GM19023 (cell line): Measurements from ENCODE around the gene SMIM24.

Experiments used
- ATAC-seq: cut with Tn5 transposase; IDR thresholded peaks from one replicate; pipeline ENCODE4 v1.9.1; 2021; ENCODE audit warnings: mild to moderate bottlenecking, moderate library complexity; ENCODE audit not compliant: unreplicated experiment

SMIM24 gene

DNA sequence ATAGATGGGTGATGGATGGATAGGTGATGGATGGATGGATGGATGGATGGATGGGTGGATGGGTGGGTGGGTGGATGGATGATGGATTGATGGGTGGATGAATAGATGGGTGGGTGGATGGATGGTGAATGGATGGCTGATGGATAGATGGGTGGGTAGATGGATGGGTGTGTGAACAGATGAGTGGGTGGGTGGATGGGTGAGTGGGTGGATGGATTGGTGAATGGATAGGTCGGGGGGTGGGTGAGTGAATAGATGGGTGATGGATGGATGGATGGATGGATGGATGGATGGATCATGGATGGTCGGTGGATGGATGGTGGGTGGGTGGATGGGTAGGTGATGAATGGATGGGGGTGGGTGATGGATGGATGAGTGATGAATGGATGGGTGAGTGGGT is 3.5 kb downstream of the SMIM24 start:
- ATAC-seq = no peak

DNA sequence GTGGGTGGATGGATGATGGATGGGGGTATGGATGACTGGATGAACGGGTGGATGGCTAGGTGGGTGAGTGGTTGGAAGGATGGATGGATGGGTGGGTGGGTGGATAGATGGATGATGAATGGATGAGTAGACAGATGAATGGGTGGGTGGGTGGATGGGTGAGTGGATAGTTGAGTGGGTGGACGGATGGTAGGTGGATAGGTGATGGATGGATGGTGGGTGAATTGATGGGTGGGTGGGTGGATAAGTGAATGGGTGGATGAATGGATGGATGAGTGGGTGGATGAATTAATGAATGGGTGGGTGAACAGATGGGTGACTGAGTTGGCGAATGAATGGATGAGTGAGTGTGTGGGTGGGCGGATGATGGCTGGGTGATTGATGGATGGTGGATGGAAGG is 4.9 kb downstream of the SMIM24 start:
- ATAC-seq = no peak

DNA sequence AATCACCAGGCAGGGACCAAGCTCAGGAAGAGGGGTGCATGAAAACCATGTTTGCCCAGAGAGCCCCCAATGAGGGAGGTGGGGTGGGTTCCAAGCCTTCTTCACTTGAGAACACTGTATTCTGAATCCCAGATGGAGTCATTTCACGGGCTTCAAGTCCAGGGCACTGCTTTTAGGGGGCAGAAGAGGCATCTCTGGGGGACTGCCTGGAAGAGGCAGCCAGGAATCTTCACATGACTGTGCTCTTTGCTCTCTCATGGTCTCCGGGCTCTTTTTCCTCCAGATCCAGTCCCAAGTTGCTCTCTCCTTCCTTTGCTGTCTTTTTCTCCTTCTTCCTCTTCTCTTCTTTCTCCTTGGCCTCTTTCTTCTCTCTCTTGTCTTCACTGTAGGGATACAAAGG is 5.7 kb downstream of the SMIM24 start:
- no peak for ATAC-seq

DNA sequence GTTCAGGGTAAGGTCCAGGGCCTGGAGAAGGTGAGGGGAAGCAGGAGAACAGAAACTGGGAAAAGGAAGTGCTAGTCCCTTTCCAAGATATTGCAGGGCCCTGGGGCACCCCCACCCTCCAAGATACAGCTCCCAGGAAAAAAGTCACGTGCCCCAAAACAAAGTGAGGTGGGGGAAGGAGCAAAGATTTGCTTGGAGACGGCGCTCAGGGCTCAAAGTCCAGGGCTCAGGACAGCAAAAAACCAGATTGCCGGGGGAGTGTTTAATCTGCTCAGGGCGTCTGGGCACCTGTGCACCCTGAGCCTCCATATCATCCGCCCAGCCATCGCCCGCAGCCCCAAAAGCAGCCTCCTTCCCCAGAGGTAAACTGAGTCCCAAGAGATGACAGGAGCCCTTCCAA is 6.3 kb downstream of the SMIM24 start:
- ATAC-seq = no peak

DNA sequence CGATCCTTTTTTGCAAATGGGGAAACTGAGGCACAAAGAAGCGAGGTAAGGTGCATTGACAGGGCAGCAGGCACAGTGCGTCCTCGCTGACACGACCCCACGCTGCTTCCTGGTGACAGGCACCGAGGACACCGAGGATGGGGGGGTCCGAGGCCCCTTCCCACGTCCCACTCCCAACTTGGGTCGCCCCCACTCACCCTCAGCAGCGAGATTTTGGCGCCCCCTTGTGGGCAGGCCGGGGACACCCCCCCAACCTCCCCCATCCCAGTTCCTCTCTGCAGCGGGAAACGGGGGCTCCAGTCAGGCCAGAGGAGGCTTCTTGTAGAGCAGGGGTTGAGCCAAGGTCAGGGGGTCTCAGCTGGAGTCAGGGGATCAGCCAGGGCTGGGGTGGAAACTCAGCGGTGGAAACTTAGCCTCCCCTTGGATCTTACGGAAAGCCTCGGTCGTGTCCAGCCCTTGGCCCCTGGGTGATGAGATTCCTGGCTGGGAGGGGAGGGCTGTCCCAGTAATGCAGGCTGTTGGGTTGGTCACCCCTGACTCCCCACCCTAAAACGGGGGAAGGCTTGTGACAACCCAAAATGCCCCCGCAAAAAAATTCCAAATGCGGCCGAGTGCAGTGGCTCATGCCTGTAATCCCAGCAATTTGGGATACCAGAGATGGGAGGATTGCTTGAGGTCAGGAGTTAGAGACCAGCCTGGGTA is 8.2 kb downstream of the SMIM24 start:
- no peak for ATAC-seq

DNA sequence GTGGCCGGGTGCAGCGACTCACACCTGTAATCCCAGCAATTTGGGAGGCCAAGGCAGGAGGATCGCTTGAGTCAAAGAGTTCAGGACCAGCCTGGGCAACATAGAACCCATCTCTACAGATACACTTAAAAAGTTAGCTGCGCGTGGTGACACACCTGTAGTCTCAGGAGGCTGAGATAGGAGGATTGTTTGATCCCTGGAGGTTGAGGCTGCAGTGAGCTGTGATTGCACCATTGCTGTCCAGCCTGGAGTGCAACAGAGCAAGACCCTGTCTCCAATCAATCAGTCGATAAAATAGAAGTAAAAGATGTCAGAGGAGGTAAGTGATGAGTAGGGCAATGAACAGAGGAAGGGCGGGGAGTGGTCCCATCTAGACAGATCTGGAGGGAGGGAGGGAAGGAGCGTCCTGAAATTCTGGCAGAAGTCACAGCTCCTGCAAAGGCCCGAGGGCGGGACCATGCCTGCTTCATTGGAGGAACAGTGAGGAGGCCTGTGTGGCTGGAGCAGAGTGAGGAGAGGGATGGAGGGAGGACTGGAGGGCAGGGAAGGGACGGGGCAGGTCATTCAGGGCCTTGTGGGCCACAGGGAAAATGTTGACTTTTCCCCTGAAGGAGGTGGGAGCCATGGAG is 9.7 kb downstream of the SMIM24 start:
- ATAC-seq = no peak

DNA sequence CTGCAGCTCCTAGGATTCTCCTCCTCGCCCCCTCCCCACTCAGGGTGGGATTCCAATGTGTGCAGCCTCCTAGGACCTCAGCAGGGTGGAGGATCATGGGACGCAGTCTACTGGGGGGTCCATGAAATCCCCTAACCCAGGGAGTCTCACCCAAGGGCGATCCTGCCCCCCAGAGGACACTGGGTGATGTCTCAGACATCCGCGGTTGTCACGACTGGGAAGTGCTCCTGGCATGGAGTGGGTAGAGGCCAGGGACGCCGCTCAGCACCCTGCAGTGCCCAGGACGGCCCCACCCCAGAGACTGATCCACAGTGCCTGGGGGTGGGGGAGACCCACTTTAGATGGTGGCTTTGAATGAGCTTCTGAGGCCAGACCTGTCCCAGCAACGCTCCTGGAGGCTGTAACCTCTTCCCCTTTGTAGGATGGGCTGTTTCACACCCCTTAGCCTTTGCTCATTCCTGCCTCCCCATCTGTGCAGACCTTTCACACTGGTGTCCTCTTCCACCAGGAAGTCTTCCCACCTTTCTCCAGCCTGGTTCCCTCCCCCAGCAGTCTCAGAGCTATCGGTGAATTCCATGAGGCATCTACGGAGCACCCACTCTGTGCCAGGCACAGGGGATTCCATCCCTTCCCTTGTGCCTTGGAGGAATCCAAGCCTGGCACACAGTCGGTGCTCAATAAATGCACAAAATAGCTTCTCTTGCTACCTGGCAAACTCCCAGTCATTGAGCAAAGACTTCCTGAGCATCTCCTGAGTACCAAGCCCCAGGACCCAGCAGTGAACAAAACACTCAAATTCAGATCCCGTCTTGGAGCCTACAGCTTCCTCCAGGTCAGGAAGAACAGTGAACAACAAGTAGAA is 10.5 kb downstream of the SMIM24 start:
- ATAC-seq = no peak

DNA sequence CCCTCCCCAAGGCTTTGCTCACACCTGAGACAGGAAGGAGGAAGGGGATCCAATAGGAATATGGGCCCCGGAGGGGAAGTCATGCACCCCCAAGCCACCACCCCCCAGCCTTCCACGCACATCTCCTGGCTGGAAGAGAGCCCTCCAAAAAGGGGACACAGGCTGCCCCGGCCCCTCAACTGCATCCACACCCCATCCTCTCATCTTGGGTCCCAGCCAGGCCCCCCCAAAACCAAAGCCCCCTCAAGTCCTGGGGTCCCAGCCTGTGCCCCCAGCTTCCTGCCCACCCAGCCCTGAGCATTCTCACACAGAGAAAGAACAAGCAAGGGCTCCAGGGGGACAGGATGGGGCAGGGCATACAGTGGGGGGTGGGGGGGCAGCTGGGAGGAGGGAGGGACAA is 12.1 kb downstream of the SMIM24 start:
- no peak for ATAC-seq

DNA sequence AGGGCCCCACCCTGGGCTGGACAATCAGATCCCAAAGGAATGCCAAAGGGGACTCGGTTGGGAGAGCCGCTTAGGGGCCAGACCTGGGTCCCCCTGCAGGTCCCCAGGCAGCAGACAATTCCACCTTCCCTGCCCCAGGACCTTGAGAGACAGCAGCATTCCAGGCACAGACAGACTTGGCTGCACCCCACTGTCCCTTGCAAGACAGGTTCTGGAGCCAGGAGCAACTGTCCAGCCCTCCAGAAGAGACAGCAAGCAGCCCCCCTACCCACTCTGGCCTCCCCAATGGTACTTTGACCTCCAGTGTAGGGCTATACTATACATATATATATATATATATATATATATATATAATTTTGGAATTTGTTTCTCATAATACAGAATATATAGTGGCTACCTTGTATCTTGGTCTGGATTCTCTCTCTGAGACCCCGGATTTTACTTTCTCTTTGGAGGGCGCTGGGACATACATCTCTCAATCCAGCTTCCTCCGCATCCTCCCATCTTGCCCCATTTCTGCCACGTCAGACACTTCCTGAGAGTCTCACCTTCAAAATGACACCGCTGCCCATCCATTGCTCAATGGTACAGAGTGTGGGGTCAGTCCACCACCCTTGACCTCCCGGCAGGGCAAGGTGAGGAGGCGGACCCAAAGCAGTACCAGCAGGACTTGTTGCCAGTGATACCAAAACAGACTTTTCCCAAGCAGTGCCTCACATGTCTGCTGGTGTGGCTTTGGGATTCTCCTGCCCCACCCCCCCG is 12.7 kb downstream of the SMIM24 start:
- no peak for ATAC-seq

DNA sequence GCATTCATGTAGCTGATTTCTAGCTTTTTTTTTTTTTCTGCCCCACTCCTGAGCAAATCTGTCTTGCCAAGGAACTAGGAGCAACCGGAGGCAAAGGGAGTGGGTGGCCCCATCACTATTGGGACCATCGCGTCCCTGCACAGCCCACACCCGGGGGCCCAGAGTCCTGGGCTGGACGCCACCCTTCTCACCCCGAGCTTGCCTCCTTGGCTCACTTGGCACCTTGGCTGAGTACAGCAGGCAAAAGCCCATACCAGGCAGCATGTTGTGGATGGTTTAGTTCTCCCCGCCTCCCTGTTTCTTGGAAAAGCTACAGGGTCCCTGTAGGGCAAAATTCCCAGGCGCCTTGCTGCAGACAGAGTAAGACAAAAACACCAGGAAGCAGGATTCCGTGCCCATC is 13.7 kb downstream of the SMIM24 start:
- no peak for ATAC-seq

DNA sequence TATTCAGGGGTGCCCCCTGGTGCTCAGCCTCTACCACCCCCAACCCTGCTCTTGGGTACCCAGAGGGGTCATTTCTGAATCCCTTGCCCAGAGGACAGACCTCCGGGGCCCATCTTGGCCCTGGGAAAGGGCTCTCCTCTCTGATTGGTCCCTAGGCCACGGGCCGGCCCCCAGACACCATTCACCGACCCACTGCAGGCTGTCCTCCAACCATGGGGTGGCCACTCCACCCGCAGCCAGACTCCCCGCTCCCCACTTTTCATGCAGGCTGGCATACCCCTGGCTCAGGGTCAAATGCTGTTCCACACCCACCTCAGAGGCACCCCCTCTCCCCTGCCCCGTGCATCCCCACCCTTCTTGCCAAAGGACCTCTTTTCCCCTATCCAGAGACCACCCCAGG is 14.8 kb downstream of the SMIM24 start:
- ATAC-seq = no peak

DNA sequence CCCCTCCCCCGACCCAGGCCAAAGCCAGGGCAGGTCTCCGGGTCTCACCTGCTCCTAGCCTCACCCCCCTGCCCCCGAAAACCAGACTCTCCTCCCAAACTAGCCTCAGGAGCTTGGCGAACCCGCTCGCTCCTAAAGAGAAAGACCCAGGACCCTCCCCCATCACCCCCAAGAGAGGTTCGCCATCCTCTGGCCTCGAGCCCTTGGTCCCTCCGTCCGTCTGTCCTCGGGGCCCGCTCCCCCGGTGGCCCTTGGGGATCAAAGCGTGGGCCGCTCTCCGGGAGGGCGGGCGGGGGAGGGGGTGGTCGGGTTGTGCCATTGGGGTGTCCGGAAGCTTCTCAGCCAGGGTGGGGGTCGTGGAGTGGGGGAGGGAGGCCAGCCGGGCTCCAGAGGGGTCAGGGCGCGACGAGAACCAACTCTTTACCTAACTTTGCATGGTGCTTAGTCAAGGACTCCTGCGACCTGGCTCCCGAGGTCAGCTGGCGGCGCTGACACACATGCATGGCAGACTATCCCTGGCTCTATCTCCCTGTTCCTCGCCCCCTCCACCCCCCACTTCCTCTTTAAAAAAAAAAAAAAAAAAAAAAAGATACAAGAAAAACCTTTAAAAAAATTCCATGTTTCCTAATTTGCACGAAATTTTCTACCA is 15.6 kb downstream of the SMIM24 start:
- no peak for ATAC-seq

DNA sequence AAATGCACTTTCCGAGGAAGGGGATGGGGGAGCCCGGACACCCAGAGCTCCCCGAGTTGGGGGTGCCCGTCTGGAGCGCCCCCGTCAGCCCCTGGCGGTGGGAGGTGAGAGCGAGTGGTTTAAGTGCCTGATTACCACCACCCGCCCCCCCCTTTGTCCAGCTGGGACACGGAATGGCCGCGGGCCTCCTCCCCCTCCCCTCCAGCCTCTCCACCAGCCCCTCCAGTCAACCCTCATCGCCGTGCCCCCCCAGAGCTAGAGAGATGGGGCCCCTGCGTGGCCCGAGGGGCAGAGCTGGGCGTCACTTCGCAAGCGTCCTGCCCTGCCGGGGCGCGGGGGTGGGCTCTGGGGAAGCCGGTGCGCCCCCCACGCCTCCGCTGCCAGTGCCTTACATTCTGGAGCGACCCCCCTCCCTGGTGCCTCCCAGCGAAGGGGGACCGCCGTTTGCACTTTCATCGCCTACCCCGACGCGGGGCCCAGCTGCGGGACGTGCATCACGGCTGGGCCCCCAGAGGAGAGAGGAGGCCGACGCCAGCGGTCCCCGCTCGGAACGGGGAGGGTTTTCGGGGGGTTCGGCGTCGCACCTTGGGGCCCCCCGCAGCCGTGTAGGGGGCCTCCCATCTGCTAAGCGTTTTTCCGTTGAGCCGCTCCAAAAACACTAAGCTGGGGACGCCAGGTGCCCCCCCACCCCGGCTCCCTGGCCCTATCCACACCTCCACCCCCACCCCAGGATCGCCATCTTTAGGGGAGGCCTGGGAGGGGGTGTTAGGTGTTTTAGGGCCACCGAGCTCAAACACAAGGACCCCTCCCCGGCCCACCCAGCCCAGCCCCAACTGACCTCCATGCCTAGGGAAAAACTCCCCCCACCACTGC is 16.4 kb downstream of the SMIM24 start:
- no peak for ATAC-seq

DNA sequence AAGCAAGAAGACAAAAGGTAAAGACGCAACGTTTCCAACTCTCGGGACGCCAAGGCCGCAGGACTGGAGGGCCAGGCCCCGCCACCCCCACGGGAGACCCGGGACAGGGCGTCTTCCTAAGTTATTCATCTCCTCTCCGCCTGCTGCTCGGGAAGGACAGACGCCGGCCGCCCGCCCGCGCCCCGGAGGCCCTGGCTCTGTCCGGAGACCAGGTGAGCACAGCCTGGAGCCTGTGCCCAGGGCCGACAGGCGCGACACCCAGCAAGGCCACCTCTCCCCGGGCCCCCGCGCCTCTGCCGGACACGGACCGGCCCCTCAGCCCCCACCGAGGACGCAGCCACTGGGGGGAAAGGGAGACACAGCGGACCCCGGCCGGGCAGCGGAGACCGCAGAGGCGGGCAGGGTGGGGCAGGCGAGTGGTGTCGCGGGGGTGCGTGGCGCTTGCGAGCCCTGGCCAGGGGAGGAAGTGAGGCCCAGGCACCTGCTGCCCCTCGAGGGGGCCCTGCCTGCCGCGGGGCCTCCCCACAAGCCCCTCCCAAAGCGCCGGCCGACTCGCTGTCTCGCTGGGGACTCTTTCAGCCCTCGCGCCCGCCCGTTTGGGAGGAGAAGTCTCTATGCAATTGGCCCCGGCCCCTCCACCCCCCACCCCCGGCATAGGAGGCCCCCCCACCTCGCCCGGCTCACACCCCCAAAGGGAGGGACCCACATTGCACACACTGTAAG is 17.2 kb downstream of the SMIM24 start:
- ATAC-seq = no peak

DNA sequence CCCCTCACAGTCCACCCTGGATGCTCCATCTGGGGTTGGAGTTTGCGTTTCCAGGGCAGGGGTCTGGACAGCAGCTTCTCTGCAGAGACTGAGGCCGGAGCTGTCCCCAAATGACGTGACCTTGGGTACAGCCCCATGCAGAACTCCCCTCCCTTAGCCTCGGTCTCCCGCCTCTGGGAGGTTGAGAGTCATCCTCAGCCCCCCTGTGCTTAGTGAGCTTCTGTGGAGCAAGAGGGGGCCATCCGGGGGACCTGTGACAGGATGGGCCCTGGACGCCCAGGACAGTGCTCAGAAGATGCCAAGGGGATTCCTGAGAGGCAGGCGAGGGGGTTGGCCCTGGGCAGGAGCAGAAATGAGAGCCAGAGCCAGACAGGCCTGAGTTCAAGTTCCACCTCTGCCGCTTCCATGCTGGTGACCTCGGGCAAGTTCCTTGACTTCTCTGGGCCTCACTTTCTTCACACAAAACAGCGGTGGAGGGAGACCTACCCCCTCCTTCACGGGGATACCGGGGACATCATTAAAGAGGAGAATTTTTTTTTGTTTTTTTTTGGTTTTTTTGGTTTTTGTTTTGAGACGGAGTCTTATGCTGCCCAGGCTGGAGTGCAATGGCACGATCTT is 20.3 kb downstream of the SMIM24 start:
- no peak for ATAC-seq

DNA sequence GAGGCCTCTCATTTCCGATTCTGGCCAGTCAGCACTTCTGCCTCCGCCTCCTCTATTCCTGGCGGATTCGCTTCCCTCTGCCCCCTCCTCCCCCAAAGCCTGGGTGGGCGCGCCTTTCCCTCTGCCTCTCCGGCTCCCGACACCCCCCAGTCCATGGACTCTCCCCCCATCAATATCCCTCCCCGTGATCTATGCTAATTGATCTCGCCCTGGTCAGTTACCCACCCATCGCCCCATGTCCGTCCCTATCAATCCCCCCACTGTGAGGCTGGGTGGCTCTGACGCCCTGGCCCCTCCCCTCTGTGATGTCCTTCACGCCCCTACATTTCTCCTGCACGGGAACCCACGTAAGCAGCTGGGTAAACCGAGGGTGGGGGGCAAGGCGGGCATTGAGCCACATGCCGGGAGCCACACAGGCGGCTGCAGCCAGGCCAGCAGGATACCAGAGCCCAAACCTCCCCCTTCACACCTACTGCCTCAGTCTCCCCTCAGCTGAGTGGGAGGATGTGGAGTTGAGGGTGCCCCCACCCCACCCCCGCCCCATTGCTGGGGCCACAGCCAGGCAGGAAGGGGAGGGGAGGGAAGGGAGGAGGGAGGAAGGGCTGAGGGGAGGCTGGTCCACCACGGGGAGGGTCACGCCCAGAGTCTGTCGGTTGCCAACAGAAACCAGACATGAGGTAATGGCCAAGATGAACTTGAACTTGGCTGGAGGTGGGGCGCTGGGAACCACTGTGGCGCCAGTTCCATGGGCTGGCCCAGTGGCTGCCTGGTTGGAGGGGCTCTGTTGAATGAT is 21.0 kb downstream of the SMIM24 start:
- no peak for ATAC-seq

DNA sequence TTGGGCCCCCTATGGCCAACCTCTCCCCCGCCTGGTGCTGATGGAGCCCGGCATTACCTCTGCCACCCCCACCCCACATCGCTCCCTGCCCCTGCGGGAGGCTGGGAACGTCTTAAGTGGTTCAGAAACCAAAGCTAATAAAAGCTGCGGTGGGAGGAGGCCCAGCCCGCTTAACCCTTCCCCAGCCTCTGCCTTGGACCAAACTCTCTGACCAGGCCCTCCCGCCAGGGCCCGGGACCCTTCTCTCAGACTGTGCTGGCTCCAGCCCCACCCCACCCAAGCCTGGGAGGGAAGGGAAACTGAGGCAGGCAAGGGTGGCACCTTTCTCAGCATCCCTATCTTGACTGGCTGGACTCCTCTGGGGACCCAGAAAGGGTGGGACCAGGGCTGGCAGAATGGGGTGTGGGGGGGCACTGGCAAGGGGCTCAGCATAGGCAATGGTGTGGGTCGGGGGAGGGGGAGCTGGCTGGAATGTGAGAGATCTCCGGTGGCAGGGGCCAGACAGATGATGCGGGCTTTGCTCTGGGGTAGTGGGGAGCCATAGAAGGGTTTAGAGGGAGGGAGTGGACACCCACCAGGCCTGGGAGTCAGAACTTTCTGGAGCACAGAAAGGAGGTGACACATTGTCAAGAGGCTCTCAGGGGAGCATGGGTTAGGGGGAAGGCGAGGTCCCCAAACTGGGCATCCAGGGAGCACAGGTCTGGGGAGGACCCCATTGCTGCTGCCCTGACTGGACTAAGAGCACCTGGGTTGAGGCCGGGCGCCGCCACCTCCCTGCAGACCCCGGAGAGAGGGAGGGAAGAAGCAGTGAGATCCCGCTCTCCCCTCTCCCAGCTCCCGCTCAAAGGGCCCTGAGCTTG is 21.9 kb downstream of the SMIM24 start:
- no peak for ATAC-seq
